ENCODE data around the gene NOL4L. TPM values are rescaled to one million over a fixed set of nuclear protein-coding genes. Genes with fewer than 3 reads are reported as not detected.

Gene NOL4L
- total RNA-seq, 4 donors from 2014 or later, result 5.8 to 19.4 (median 12.8) TPM

GRCh38 chr20:32505723-32506473 is 79.2 kb downstream of the NOL4L start:
- no peak for TF ChIP-seq CTCF (IDR thresholded peaks at IDR 0.05)
- no peak for TF ChIP-seq EP300 (IDR thresholded peaks at IDR 0.05)
- TF ChIP-seq POLR2AphosphoS5 (IDR thresholded peaks at IDR 0.05), result no peak
- no peak for DNase-seq (ENCODE audit: extremely low spot score)
- no peaks in the 10 kb centered on the region for H3K4me1 ChIP-seq
- no peaks in the 10 kb centered on the region for H3K36me3 ChIP-seq
- no peak overlapping the region for H3K27ac ChIP-seq (replicated peaks in 1 of 4)
- intact Hi-C loops (cut with DNase I), result no loop called here
- no peaks in the 10 kb centered on the region for H3K27me3 ChIP-seq
- no peak overlapping the region for H3K4me3 ChIP-seq
- WGBS, result 88% methylated on average over 7 of the region's 8 CpGs
- no peaks in the 10 kb centered on the region for H3K9me3 ChIP-seq

DNA sequence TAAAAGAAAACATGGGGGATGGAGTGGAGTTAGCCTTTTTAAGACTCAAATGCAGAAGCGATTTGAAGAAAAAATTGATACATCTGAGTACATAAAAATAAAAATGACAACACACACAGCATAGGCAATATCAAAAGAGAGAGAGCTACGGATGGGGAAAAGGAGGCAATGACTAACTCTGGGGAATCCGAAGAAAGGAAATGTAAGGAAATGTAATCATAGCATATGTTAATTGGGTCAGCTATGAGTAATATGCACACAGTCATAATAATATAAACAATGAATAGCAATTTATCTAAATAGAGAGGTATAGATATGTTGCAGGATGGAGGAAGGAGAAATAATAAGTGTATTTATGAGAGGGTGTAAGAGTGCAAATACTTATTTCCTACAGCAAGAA is 83.4 kb downstream of the NOL4L start:
- H3K27ac ChIP-seq (replicated peaks in 1 of 4), result no peak overlapping the region
- no peaks in the 10 kb centered on the region for H3K27me3 ChIP-seq
- no peaks in the 10 kb centered on the region for H3K9me3 ChIP-seq
- TF ChIP-seq EP300 (IDR thresholded peaks at IDR 0.05) (no peak), POLR2AphosphoS5 (IDR thresholded peaks at IDR 0.05) (no peak), CTCF (IDR thresholded peaks at IDR 0.05) (no peak), POLR2A (IDR thresholded peaks at IDR 0.05; ENCODE audit: low read depth) (no peak)
- no peaks in the 10 kb centered on the region for H3K36me3 ChIP-seq
- intact Hi-C loops (cut with DNase I), result no loop called here
- peaks cover 0 to 5% (median 2%) of the 10 kb centered on the region in 4 donors for H3K4me1 ChIP-seq
- no peak for DNase-seq (ENCODE audit: extremely low spot score)
- H3K4me3 ChIP-seq, result no peak overlapping the region
- WGBS, result 79% methylated on average over 3 of the region's 3 CpGs

DNA sequence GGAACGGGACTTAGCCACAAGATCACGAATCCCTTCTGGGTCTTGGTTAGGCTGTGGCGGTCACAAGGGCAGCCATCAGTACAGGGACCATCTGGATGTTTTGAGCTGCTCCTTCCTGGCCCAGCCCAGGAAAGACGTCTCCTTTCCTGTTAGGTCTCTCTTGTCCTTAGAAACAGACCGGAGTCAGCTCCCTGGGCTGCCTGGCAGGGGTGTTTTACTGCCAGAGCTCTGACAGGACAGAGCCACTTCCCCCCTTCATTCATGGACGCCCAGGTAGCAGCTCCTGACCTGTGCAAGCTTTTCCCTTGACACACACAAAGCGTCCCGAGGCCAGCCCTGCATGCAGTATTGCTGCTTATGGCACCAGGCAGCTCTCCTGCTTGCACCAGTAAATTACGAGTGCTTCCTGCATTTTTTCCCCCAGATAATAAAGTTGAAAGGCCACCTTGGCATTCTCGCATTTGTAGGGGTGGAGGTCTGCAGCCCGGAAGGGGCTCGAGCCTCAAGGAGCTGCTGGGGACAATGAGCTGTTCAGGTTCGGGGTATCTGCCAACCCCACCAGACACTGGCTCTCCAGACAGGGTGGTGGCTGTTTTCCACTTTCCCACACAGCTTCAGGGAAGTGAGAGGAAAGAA is 87.4 kb downstream of the NOL4L start:
- TF ChIP-seq POLR2A (IDR thresholded peaks at IDR 0.05; ENCODE audit: low read depth), result no peak
- no peak for TF ChIP-seq EP300 (IDR thresholded peaks at IDR 0.05)
- TF ChIP-seq CTCF (IDR thresholded peaks at IDR 0.05), result no peak
- TF ChIP-seq POLR2AphosphoS5 (IDR thresholded peaks at IDR 0.05), result no peak
- Histone ChIP-seq H3K27ac (replicated peaks in 1 of 4) (no peak overlapping the region), H3K27me3 (no peaks in the 10 kb centered on the region), H3K4me1 (peaks cover 0 to 5% (median 2%) of the 10 kb centered on the region in 4 donors), H3K36me3 (no peaks in the 10 kb centered on the region), H3K4me3 (no peak overlapping the region), H3K9me3 (no peaks in the 10 kb centered on the region)
- intact Hi-C loops (cut with DNase I), result no loop called here
- DNase-seq (ENCODE audit: extremely low spot score), result no peak
- WGBS, result 61% methylated on average over 12 of the region's 13 CpGs

DNA sequence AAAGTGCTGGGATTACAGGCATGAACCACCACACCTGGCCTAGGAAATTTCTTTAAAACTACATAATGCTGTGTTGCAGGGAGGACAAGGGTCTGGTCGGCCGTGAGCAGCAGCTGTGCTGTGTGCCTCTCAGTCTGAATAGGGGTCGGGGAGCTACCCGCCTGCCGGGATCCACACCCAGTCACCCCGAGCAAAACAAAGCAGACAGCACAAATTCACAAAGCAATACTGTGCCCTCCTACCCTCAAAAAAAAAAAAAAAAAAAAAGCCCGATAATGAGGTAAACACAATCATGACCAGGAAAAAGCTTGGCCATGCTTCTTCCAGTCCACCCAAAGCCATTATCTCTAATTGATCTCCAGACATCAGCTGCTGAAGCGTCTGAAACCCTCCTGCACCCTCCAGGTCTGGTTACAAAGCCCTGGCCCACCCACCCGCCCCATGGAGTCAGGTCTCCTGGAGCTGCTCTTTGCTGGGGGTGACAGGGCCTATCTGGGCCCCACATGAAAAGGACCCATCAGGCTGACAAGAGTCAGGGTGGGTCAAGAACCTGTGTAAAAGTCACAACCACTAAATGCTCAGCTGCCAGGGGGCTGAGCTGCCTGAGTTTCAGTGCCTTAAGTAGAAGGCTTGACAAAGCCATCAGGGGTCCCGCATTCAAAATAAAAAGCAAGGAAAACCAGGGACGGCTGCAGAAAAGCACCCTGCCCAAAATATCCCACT is 88.2 kb downstream of the NOL4L start:
- DNase-seq (ENCODE audit: extremely low spot score), result no peak
- Histone ChIP-seq H3K27me3 (no peaks in the 10 kb centered on the region), H3K36me3 (no peaks in the 10 kb centered on the region), H3K4me1 (peaks cover 0 to 5% (median 2%) of the 10 kb centered on the region in 4 donors), H3K27ac (replicated peaks in 1 of 4) (no peak overlapping the region), H3K9me3 (no peaks in the 10 kb centered on the region), H3K4me3 (no peak overlapping the region)
- intact Hi-C loops (cut with DNase I), result no loop called here
- 71% methylated on average over 11 of the region's 11 CpGs for WGBS
- no peak for TF ChIP-seq CTCF (IDR thresholded peaks at IDR 0.05)
- no peak for TF ChIP-seq POLR2AphosphoS5 (IDR thresholded peaks at IDR 0.05)
- no peak for TF ChIP-seq EP300 (IDR thresholded peaks at IDR 0.05)
- TF ChIP-seq POLR2A (IDR thresholded peaks at IDR 0.05; ENCODE audit: low read depth), result no peak
